A549 (cell line): ENCODE results near the gene MGST2. TPM values are rescaled to one million over a fixed set of nuclear protein-coding genes. Genes with fewer than 3 reads are reported as not detected.

Source experiments
- ATAC-seq, 2 experiments: fragments of 200-7000 bp in 1 of 2; fragments of >200 bp in 1 of 2; cut with Nextera tagmentation in 1 of 2; cut with Tn5 transposase in 1 of 2; 3 replicates each; pipeline versions ENCODE4 v1.8.0 to v1.9.1; 2018 to 2020; ENCODE audit warnings: mild to moderate bottlenecking in 1 of 2, moderate library complexity in 1 of 2
- CTCF ChIA-PET: fragments of 300-600 bp; sonication (Branson Sonifier 250); formaldehyde crosslinking; extraction: SDS; loops from one replicate; lab custom pipeline; 2021; ENCODE audit warnings: antibody characterized with exemption, inconsistent platforms; lab: Yijun Ruan, JAX
- POLR2A ChIA-PET: fragments of 350-600 bp; formaldehyde crosslinking; extraction: SDS; loops from one replicate; lab custom pipeline; 2021; ENCODE audit warnings: antibody characterized with exemption, inconsistent platforms; lab: Yijun Ruan, JAX
- DNase-seq, 2 experiments: peaks; one replicate each; pipeline versions ENCODE4 v3.0.0 to v3.0.0-alpha.2; 2011 to 2016; ENCODE audit warnings: low read depth in 1 of 2, low spot score in 1 of 2
- FAIRE-seq: peaks from 2 replicates; lab custom pipeline; 2011; peaks lifted over from hg19 to GRCh38; lab: Jason Lieb, UNC
- H3K27ac ChIP-seq, 2 experiments: fragments of >200 bp; sonication (Bioruptor Twin); formaldehyde crosslinking; 3 replicates each; pipeline ENCODE4 v1.5.1; 2016 to 2017
- H3K4me1 ChIP-seq: fragments of >200 bp; sonication (Bioruptor Twin); formaldehyde crosslinking; 3 replicates; pipeline ENCODE4 v1.6.1; 2016
- H3K4me2 ChIP-seq: fragments of >200 bp; sonication (Bioruptor Twin); formaldehyde crosslinking; 3 replicates; pipeline ENCODE4 v1.6.1; 2016
- H3K4me3 ChIP-seq: fragments of >200 bp; sonication (Bioruptor Twin); formaldehyde crosslinking; 3 replicates; pipeline ENCODE4 v1.5.1; 2016
- H3K9me3 ChIP-seq: fragments of >200 bp; sonication (Bioruptor Twin); formaldehyde crosslinking; 3 replicates; pipeline ENCODE4 v1.6.1; 2016
- JUN ChIP-seq, 2 experiments: fragments of >200 bp; sonication (Bioruptor Twin); formaldehyde crosslinking; IDR thresholded peaks; 2 replicates in 1 of 2; 3 replicates in 1 of 2; pipeline ENCODE4 v1.6.1; 2016 to 2017
- POLR2A ChIP-seq: IDR thresholded peaks from 2 replicates; pipeline ENCODE4 v1.6.1; 2012; ENCODE audit warnings: mild to moderate bottlenecking, low read length
- RAD21 ChIP-seq, 2 experiments: fragments of >200 bp in 1 of 2; sonication (Bioruptor Twin) in 1 of 2; formaldehyde crosslinking in 1 of 2; IDR thresholded peaks in 1 of 2; conservative IDR thresholded peaks in 1 of 2; 2 replicates in 1 of 2; 3 replicates in 1 of 2; pipeline ENCODE4 v1.6.1; 2012 to 2018; ENCODE audit warnings: inconsistent platforms in 1 of 2
- SMC3 ChIP-seq: fragments of >200 bp; sonication (Bioruptor Twin); formaldehyde crosslinking; IDR thresholded peaks from 3 replicates; pipeline ENCODE4 v1.6.1; 2018; ENCODE audit warnings: inconsistent platforms
- SREBF2 ChIP-seq: fragments of 450-650 bp; IDR thresholded peaks from 2 replicates; pipeline ENCODE4 v1.6.1; 2014; ENCODE audit warnings: mild to moderate bottlenecking, moderate library complexity
- TP53 ChIP-seq: fragments of 250-450 bp; sonication (Bioruptor Pico); IDR thresholded peaks from 2 replicates; pipeline ENCODE4 v1.5.0; 2021; ENCODE audit warnings: mild to moderate bottlenecking, moderate library complexity
- WGBS: methylation state at CpG from one replicate; pipeline ENCODE4 v1.1.6; 2017; ENCODE audit errors: missing lambda C conversion rate; 5-methylcytosine and 5-hydroxymethylcytosine counted together
- polyA minus RNA-seq: library from RNA; depleted of rRNA, polyadenylated mRNA; stranded (reverse); fragments of >200 nt; gene quantifications from 2 replicates; pipeline ENCODE4 v1.2.3, GENCODE V29; 2011; rRNA and poly(A)+ RNA removed
- polyA plus RNA-seq, 4 experiments: library from polyadenylated mRNA; depleted of rRNA in 3 of 4; stranded (reverse); fragments of >200 nt; fragmentation: RNase III in 1 of 4; extraction: RNeasy Plus Mini Kit Qiagen cat#74134 plus additional on column Dnase treatment in 1 of 4; gene quantifications; 2 replicates in 3 of 4; 3 replicates in 1 of 4; pipeline ENCODE4 v1.2.3, GENCODE V29; 2011 to 2017
- TF ChIP-seq, protein P1 (sequence below): IDR thresholded peaks from 2 replicates; pipeline ENCODE4 v1.6.1; 2012
- TF ChIP-seq, protein P2 (sequence below): fragments of >200 bp; sonication (Bioruptor Twin); formaldehyde crosslinking; IDR thresholded peaks from 3 replicates; pipeline ENCODE4 v1.6.1; 2016
- TF ChIP-seq, protein P3 (sequence below): fragments of >200 bp; sonication (Bioruptor Twin); formaldehyde crosslinking; IDR thresholded peaks from 3 replicates; pipeline ENCODE4 v1.5.1; 2016

MGST2 gene
- polyA plus RNA-seq (2011; rRNA removed): 61.1 and 62.1 TPM in 2 replicates
- polyA plus RNA-seq (2012; cell fraction: cytosol; rRNA removed): 22.9 and 26.6 TPM in 2 replicates
- 12.1 and 21.3 TPM in 2 replicates for polyA plus RNA-seq (2012; cell fraction: nucleus; rRNA removed)
- 44.0 to 45.7 TPM (median 45.0 TPM) in 3 replicates for polyA plus RNA-seq (2017; fragmentation: RNase III; extraction: RNeasy Plus Mini Kit Qiagen cat#74134 plus additional on column Dnase treatment)
- 9.5 and 14.6 TPM in 2 replicates for polyA minus RNA-seq

DNA sequence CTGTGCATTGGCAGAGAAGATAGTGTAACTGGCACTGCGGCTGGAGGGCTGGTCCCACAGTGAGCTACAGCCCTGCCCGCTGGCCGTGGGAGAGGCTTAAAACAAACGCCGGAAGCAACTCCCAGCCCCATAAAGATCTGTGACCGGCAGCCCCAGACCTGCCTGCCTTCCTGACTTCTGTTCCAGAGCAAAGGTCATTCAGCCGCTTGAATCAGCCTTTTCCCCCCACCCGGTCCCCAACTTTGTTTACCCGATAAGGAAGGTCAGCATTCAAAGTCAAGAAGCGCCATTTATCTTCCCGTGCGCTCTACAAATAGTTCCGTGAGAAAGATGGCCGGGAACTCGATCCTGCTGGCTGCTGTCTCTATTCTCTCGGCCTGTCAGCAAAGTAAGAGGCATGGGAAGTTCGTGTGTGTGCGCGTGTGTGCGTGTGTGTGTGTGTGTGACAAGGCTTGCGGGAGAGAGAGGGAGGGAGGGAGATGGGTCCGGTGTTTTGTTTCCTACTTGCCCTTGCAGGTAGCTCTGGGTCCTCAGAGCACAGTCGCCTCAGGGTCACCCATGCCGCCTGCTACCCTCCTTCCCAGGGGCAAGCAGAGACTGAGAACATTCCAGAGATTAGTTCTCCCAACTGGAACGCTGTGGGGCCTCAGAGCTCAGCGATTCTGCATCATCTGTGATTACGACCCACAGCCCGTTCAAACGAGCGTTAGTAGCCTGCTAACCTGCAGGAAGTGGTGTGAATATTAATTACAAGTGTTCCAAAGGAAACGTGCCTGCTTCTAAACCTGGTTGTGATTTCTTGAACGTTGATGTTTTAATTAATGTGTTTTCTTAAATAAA lies at the start of gene MGST2:
Gene MGST2, plus strand, starts transcription at position 130 of the 840 bp plus-strand sequence. Its CDS starts 201 bp downstream, at position 331.
- ChIA-PET POLR2A (interaction anchor here (0.5 to 1.4 kb wide), 2 partner anchors 9 to 484 kb away, joined by 4 read pairs; no protein-coding TSS in a partner anchor), CTCF (interaction anchor here (0.9 to 3.5 kb wide), 5 partner anchors 9 to 63 kb away, joined by 3 to 26 read pairs (median 5); no protein-coding TSS in a partner anchor)
- TF ChIP-seq POLR2A (peak; percentile 39; the same call in 1 of the 2 replicates), JUN (IDR thresholded peaks at IDR 0.05) (peak in 1 of 2 experiments; percentile 42; a peak in 2 of 5 replicates)
- TF ChIP-seq, protein P1, sequence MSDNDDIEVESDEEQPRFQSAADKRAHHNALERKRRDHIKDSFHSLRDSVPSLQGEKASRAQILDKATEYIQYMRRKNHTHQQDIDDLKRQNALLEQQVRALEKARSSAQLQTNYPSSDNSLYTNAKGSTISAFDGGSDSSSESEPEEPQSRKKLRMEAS: peak; percentile 60
- TF ChIP-seq, protein P2, sequence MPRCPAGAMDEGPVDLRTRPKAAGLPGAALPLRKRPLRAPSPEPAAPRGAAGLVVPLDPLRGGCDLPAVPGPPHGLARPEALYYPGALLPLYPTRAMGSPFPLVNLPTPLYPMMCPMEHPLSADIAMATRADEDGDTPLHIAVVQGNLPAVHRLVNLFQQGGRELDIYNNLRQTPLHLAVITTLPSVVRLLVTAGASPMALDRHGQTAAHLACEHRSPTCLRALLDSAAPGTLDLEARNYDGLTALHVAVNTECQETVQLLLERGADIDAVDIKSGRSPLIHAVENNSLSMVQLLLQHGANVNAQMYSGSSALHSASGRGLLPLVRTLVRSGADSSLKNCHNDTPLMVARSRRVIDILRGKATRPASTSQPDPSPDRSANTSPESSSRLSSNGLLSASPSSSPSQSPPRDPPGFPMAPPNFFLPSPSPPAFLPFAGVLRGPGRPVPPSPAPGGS: no peak
- peak; percentile 62 to 66 for DNase-seq
- Histone ChIP-seq H3K27ac (peak within 1 kb of the TSS; percentile 84 to 96), H3K9me3 (no peaks in the 10 kb centered on the region), H3K4me3 (peak within 1 kb of the TSS; percentile 57), H3K4me1 (peaks cover 12% of the 10 kb centered on the region), H3K4me2 (peak within 1 kb of the TSS; percentile 77)
- peak; percentile 91 to 93 for ATAC-seq
- no peak for FAIRE-seq
- WGBS: under 1% methylated on average over 29 of the region's 32 CpGs

DNA sequence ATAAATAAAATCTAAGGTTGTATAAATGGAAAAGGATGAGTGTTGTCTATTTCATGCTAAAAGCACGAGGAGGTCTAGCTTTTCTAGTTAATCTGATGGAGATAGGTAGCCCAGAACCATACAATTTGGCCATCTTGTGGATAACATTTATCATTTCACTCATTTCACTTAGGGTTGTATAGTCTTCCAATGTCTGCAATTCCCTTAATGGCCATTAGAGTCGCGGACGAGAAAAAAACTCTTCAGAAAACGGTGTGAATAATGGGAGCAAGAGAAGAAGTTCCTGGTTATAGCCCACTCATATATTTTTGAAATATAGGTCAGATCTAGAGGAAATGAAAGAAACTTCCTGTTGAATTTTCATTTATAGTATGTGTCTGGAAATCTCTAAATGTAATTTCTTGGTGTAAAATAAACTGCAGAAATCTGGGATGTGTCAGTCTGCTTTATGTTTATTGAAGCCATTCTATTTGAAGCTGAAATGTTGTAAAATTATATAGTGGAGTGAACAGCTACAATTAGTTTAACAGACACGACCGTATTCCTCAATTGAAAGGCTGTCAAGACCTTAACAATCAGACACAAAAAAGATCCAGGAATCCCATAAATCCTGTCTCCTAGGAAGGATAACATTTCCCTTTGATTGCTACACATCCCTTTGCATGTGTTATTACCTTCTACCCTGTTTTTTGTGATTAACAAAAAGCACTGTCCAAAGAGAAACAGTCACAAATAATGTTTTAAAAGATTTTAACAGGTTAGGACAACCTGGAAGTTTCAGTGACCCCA lies 47.7 kb upstream of the MGST2 start:
- FAIRE-seq (no peak), DNase-seq (peak in 1 of 2 experiments; percentile 37), ATAC-seq (peak in 1 of 2 experiments; percentile 87; a peak in 4 of 6 replicates)
- no peaks in the 10 kb centered on the region for H3K9me3 ChIP-seq
- H3K4me3 ChIP-seq: no peak overlapping the region
- 57% methylated on average over 7 of the region's 7 CpGs for WGBS
- H3K4me2 ChIP-seq: no peak overlapping the region
- H3K27ac ChIP-seq: no peak overlapping the region
- TF ChIP-seq TP53 (CRISPR knock-in tag): no peak
- TF ChIP-seq, protein P3, sequence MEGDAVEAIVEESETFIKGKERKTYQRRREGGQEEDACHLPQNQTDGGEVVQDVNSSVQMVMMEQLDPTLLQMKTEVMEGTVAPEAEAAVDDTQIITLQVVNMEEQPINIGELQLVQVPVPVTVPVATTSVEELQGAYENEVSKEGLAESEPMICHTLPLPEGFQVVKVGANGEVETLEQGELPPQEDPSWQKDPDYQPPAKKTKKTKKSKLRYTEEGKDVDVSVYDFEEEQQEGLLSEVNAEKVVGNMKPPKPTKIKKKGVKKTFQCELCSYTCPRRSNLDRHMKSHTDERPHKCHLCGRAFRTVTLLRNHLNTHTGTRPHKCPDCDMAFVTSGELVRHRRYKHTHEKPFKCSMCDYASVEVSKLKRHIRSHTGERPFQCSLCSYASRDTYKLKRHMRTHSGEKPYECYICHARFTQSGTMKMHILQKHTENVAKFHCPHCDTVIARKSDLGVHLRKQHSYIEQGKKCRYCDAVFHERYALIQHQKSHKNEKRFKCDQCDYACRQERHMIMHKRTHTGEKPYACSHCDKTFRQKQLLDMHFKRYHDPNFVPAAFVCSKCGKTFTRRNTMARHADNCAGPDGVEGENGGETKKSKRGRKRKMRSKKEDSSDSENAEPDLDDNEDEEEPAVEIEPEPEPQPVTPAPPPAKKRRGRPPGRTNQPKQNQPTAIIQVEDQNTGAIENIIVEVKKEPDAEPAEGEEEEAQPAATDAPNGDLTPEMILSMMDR: 0 out of 3 replicates have a peak, but pooled peaks have one; percentile 11
- ChIA-PET POLR2A (no interaction called here), CTCF (interaction anchor here (0.5 to 5.9 kb wide), 13 partner anchors 9 to 108 kb away, joined by 3 to 64 read pairs (median 4); no protein-coding TSS in a partner anchor)
- H3K4me1 ChIP-seq: no peaks in the 10 kb centered on the region

DNA sequence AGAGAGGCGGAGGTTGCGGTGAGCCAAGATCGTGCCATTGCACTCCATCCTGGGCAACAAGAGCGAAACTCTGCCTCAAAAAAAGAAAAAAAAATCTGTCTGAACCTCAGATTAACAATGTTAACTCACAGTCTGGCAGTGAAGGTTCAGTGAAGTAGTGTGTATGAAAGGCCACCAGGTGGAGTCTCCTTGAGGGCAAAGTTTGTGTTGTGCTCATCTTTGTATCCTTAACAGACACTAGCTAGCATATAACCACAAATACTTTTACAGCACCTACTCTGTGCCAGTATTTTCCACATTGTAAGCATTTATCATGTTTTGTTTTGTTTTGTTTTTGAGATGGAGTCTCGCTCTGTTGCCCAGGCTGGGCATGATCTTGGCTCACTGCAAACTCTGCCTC lies 46.0 kb upstream of the MGST2 start:
- H3K4me1 ChIP-seq: no peaks in the 10 kb centered on the region
- WGBS: 71% methylated on average over 5 of the region's 5 CpGs
- H3K27ac ChIP-seq: no peak overlapping the region
- H3K4me2 ChIP-seq: no peak overlapping the region
- H3K9me3 ChIP-seq: no peaks in the 10 kb centered on the region
- no peak overlapping the region for H3K4me3 ChIP-seq
- TF ChIP-seq SREBF2 (no peak), SMC3 (peak; percentile 49; the same call in 2 of the 3 replicates), RAD21 (conservative IDR thresholded peaks at IDR 0.05 in 1 of 2, IDR thresholded peaks at IDR 0.05 in 1 of 2) (peak; percentile 32 to 50)
- TF ChIP-seq, protein P3: peak; percentile 39
- FAIRE-seq (no peak), DNase-seq (peak in 1 of 2 experiments; percentile 55), ATAC-seq (peak; percentile 62 to 92; a peak in 4 of 6 replicates)
- ChIA-PET CTCF (interaction anchor here (0.8 to 5.9 kb wide), 14 partner anchors 8 to 465 kb away, joined by 3 to 64 read pairs (median 5); no protein-coding TSS in a partner anchor), POLR2A (interaction anchor here (1.2 kb wide), 1 partner anchor 16 kb away, joined by 3 read pairs; no protein-coding TSS in a partner anchor)
